MM.1S (cell line): ENCODE data around the gene KREMEN2.

ENCODE experiments used
- CTCF ChIP-seq: fragments of 300-600 bp; sonication (generic); IDR thresholded peaks from 2 replicates; pipeline ENCODE4 v1.5.1; 2016; ENCODE audit warnings: antibody characterized with exemption, low read length, mixed read lengths
- EZH2 ChIP-seq: fragments of 300-600 bp; sonication (generic); optimal IDR thresholded peaks from 2 replicates; pipeline ENCODE3; 2017; ENCODE audit warnings: low read depth, mild to moderate bottlenecking, antibody characterized with exemption, low read length, mixed read lengths
- EZH2phosphoT487 ChIP-seq: fragments of 300-600 bp; sonication (generic); IDR thresholded peaks from 2 replicates; pipeline ENCODE4 v1.6.1; 2018; ENCODE audit warnings: antibody characterized with exemption, low read length

DNA sequence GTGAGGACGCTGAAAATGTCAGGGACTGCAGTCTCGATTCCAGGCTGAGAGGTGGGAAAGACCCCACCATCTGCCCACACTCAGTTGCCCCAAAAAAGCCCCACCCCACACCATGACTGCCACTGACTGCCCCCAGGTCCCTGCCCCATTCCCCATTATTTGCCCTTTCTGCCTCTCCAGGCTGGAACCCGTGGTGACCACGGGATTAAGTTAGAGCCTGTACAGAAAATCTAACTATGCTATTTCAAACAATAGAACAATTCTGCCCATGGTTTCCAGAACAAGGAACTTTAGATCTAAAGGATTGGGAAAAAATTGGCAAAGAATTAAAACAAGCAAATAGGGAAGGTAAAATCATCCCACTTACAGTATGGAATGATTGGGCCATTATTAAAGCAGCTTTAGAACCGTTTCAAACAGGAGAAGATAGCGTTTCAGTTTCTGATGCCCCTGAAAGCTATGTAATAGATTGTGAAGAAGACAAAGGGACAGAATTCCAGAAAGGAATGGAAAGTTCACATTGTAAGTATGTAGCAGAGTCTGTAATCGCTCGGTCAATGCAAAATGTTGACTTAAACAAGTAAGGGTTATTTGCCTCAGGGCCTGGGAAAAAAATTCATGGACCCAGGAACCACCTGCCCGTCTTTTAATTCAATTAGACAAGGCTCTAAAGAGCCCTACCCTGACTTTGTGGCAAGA, 38.0 kb upstream of the KREMEN2 start:
- no peak for TF ChIP-seq CTCF
- TF ChIP-seq EZH2phosphoT487, result no peak
- no peak for TF ChIP-seq EZH2
